Breast epithelium (tissue), 3 donors: ENCODE measurements around the gene ITPRIPL2.

ENCODE experiments used
- POLR2A ChIP-seq: fragments of 450-650 bp; IDR thresholded peaks from one replicate; pipeline ENCODE4 v1.6.1; 2016; ENCODE audit warnings: antibody characterized with exemption, mild to moderate bottlenecking, moderate library complexity
- POLR2AphosphoS5 ChIP-seq, 3 donors: sonication (generic); formaldehyde crosslinking; IDR thresholded peaks; one replicate each; pipeline ENCODE4 v1.6.1; 2017; ENCODE audit warnings: antibody characterized with exemption in 3 of 3
- TF ChIP-seq, protein P1 (sequence below), 3 donors: fragments of 450-650 bp; IDR thresholded peaks; one replicate each; pipeline ENCODE4 v1.5.1; 2016 to 2017; ENCODE audit warnings: antibody characterized with exemption in 3 of 3, mild to moderate bottlenecking in 3 of 3, moderate library complexity in 3 of 3

DNA sequence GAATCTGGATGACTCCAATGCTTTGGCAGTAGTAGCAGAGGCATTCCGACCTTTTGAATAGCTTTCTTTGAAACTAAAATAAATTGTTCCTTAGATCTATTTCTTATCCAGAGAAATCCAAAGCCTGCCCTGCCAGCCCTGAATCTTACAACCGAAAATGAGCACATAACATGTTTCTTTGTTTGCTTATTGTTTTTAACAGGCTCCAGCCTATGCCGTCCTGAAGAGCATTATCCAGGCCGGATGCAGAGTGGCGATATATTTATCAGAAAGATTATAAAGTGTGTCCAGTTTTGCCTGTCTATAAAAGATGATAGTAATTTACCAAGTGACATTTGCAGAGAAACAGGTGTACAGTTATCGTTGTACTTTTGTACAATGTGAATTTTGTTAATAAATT is 35.9 kb upstream of the ITPRIPL2 start:
- TF ChIP-seq POLR2A (no peak), POLR2AphosphoS5 (IDR thresholded peaks at IDR 0.05) (no peak)
- TF ChIP-seq, protein P1, sequence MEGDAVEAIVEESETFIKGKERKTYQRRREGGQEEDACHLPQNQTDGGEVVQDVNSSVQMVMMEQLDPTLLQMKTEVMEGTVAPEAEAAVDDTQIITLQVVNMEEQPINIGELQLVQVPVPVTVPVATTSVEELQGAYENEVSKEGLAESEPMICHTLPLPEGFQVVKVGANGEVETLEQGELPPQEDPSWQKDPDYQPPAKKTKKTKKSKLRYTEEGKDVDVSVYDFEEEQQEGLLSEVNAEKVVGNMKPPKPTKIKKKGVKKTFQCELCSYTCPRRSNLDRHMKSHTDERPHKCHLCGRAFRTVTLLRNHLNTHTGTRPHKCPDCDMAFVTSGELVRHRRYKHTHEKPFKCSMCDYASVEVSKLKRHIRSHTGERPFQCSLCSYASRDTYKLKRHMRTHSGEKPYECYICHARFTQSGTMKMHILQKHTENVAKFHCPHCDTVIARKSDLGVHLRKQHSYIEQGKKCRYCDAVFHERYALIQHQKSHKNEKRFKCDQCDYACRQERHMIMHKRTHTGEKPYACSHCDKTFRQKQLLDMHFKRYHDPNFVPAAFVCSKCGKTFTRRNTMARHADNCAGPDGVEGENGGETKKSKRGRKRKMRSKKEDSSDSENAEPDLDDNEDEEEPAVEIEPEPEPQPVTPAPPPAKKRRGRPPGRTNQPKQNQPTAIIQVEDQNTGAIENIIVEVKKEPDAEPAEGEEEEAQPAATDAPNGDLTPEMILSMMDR (IDR thresholded peaks at IDR 0.05): no peak
